Neural cell (in vitro differentiated cells): ENCODE measurements around the gene MAD2L2. TPM values are rescaled to one million over a fixed set of nuclear protein-coding genes. Genes with fewer than 3 reads are reported as not detected.

Source experiments
- H2AFZ ChIP-seq: fragments of 200-600, 300-800 bp; sonication (generic), shearing (Covaris generic); 2 replicates; pipeline ENCODE4 v1.6.0; 2014; ENCODE audit warnings: low read depth, mild to moderate bottlenecking, antibody characterized with exemption, low read length, moderate library complexity
- H3F3A ChIP-seq: fragments of 200-600 bp; shearing (Covaris generic); 2 replicates; pipeline ENCODE4 v1.6.1; 2016; ENCODE audit warnings: mild to moderate bottlenecking, moderate library complexity, mixed read lengths, antibody characterized with exemption, low read length; ENCODE audit not compliant: insufficient read depth, poor library complexity, severe bottlenecking
- H3K27ac ChIP-seq: fragments of 200-600, 300-800 bp; sonication (generic), shearing (Covaris generic); 2 replicates; pipeline ENCODE4 v1.5.1; 2014; ENCODE audit warnings: mild to moderate bottlenecking, low read length, moderate library complexity
- H3K27me3 ChIP-seq: fragments of 300-800, 200-600 bp; sonication (generic), shearing (Covaris generic); 2 replicates; pipeline ENCODE4 v1.6.0; 2014; ENCODE audit warnings: mild to moderate bottlenecking, low read depth, low read length, moderate library complexity; ENCODE audit not compliant: insufficient read depth
- H3K36me3 ChIP-seq: fragments of 300-800, 200-600 bp; sonication (generic), shearing (Covaris generic); 2 replicates; pipeline ENCODE4 v1.5.1; 2014; ENCODE audit warnings: mild to moderate bottlenecking, antibody characterized with exemption, low read length, moderate library complexity; ENCODE audit not compliant: insufficient read depth
- H3K4me2 ChIP-seq: fragments of 300-800, 200-600 bp; sonication (generic), shearing (Covaris generic); 2 replicates; pipeline ENCODE4 v1.6.0; 2014; ENCODE audit warnings: mild to moderate bottlenecking, low read length
- H3K4me3 ChIP-seq: fragments of 300-800, 200-600 bp; sonication (generic), shearing (Covaris generic); 2 replicates; pipeline ENCODE4 v1.5.1; 2014; ENCODE audit warnings: mild to moderate bottlenecking, low read length, moderate library complexity
- H3K79me2 ChIP-seq: fragments of 200-600 bp; shearing (Covaris generic); replicated peaks from 2 replicates; pipeline ENCODE4 v1.6.0; 2014; ENCODE audit warnings: mild to moderate bottlenecking, low read length, moderate library complexity; ENCODE audit not compliant: insufficient read depth
- H3K9ac ChIP-seq: fragments of 300-800, 200-600 bp; sonication (generic), shearing (Covaris generic); 2 replicates; pipeline ENCODE4 v1.6.1; 2016; ENCODE audit warnings: mild to moderate bottlenecking, low read length, mixed read lengths
- H3K9me2 ChIP-seq: fragments of 200-600 bp; shearing (Covaris generic); 2 replicates; pipeline ENCODE4 v1.6.1; 2016; ENCODE audit warnings: mild to moderate bottlenecking, low read length, mixed read lengths; ENCODE audit not compliant: insufficient read depth
- H3K9me3 ChIP-seq: fragments of 200-600, 300-800 bp; sonication (generic), shearing (Covaris generic); 2 replicates; pipeline ENCODE4 v1.6.1; 2016; ENCODE audit warnings: mild to moderate bottlenecking, mixed run types, low read length, moderate library complexity, mixed read lengths
- H4K20me1 ChIP-seq: fragments of 200-600 bp; shearing (Covaris generic); 2 replicates; pipeline ENCODE4 v1.6.1; 2016; ENCODE audit warnings: mild to moderate bottlenecking, mixed run types; ENCODE audit not compliant: insufficient read depth
- CTCF ChIP-seq: fragments of 450-650 bp; IDR thresholded peaks from 2 replicates; pipeline ENCODE4 v1.5.1; 2014; ENCODE audit warnings: antibody characterized with exemption, mild to moderate bottlenecking, moderate library complexity; ENCODE audit not compliant: poor library complexity, severe bottlenecking
- EP300 ChIP-seq: fragments of 450-650 bp; conservative IDR thresholded peaks from 2 replicates; pipeline ENCODE4 v1.6.1; 2014; ENCODE audit warnings: antibody characterized with exemption, mild to moderate bottlenecking, moderate library complexity; ENCODE audit not compliant: poor library complexity, severe bottlenecking
- EZH2 ChIP-seq: fragments of 200-600, 300-800 bp; shearing (Covaris generic), sonication (generic); IDR thresholded peaks from 2 replicates; pipeline ENCODE4 v1.6.1; 2014; ENCODE audit warnings: antibody characterized with exemption, low read length, borderline replicate concordance, mild to moderate bottlenecking; ENCODE audit not compliant: insufficient read depth, poor library complexity, severe bottlenecking
- MXI1 ChIP-seq: fragments of 450-650 bp; conservative IDR thresholded peaks from 2 replicates; pipeline ENCODE4 v1.6.1; 2014; ENCODE audit warnings: antibody characterized with exemption, mild to moderate bottlenecking; ENCODE audit not compliant: poor library complexity, severe bottlenecking
- POLR2AphosphoS5 ChIP-seq: IDR thresholded peaks from 2 replicates; pipeline ENCODE4 v1.6.1; 2012
- RAD21 ChIP-seq: fragments of 450-650 bp; conservative IDR thresholded peaks from 2 replicates; pipeline ENCODE4 v1.6.1; 2014; ENCODE audit warnings: antibody characterized with exemption, mild to moderate bottlenecking, moderate library complexity
- REST ChIP-seq: IDR thresholded peaks from 2 replicates; pipeline ENCODE4 v1.6.1; 2012; ENCODE audit warnings: borderline replicate concordance
- SMC3 ChIP-seq: fragments of 450-650 bp; conservative IDR thresholded peaks from 2 replicates; pipeline ENCODE4 v1.6.1; 2014; ENCODE audit warnings: antibody characterized with exemption, mild to moderate bottlenecking, moderate library complexity; ENCODE audit not compliant: poor library complexity
- TAF1 ChIP-seq: IDR thresholded peaks from 2 replicates; pipeline ENCODE4 v1.6.1; 2012; ENCODE audit warnings: low read depth
- polyA plus RNA-seq: library from polyadenylated mRNA; depleted of rRNA; stranded (reverse); fragments of >200 nt; gene quantifications from 2 replicates; pipeline ENCODE4 v1.2.3, GENCODE V29; 2014

The MAD2L2 gene
- polyA plus RNA-seq, 1 donor from 2014 or later: 182 TPM

- no peaks in the 10 kb centered on the region for H3K36me3 ChIP-seq
- no peaks in the 10 kb centered on the region for H3F3A ChIP-seq
- no peak overlapping the region for H3K4me2 ChIP-seq
- TF ChIP-seq REST (no peak), POLR2AphosphoS5 (no peak), MXI1 (no peak), EZH2 (no peak), RAD21 (no peak), SMC3 (no peak)
- no peaks in the 10 kb centered on the region for H3K9me2 ChIP-seq
- no peak overlapping the region for H3K27ac ChIP-seq
- no peaks in the 10 kb centered on the region for H3K9me3 ChIP-seq
- H3K4me3 ChIP-seq: no peak overlapping the region
- H3K9ac ChIP-seq: no peak overlapping the region
- H4K20me1 ChIP-seq: no peaks in the 10 kb centered on the region
- H2AFZ ChIP-seq: no peak overlapping the region
- H3K27me3 ChIP-seq: no peaks in the 10 kb centered on the region
- peaks cover under 1% of the 10 kb centered on the region for H3K79me2 ChIP-seq
Measured at GRCh38 chr1:11697893-11698210, 16.9 kb upstream of the MAD2L2 start.

GRCh38 chr1:11697188-11697892, 16.4 kb upstream of the MAD2L2 start:
- H3F3A ChIP-seq: no peaks in the 10 kb centered on the region
- no peak overlapping the region for H3K4me3 ChIP-seq
- no peaks in the 10 kb centered on the region for H3K79me2 ChIP-seq
- no peaks in the 10 kb centered on the region for H3K27me3 ChIP-seq
- H3K9me3 ChIP-seq: no peaks in the 10 kb centered on the region
- no peak overlapping the region for H2AFZ ChIP-seq
- no peaks in the 10 kb centered on the region for H3K9me2 ChIP-seq
- H3K27ac ChIP-seq: no peak overlapping the region
- H4K20me1 ChIP-seq: no peaks in the 10 kb centered on the region
- no peak overlapping the region for H3K4me2 ChIP-seq
- no peak overlapping the region for H3K9ac ChIP-seq
- TF ChIP-seq TAF1 (no peak), EZH2 (no peak), EP300 (no peak), RAD21 (no peak)
- H3K36me3 ChIP-seq: no peaks in the 10 kb centered on the region

GRCh38 chr1:11695861-11696260, 14.9 kb upstream of the MAD2L2 start:
- Histone ChIP-seq H3K79me2 (no peaks in the 10 kb centered on the region), H4K20me1 (no peaks in the 10 kb centered on the region), H3K9ac (no peak overlapping the region), H3F3A (no peaks in the 10 kb centered on the region), H3K9me2 (no peaks in the 10 kb centered on the region), H3K9me3 (no peaks in the 10 kb centered on the region), H3K36me3 (no peaks in the 10 kb centered on the region), H3K4me2 (no peak overlapping the region), H3K4me3 (no peak overlapping the region), H3K27ac (no peak overlapping the region), H3K27me3 (no peaks in the 10 kb centered on the region), H2AFZ (no peak overlapping the region)
- TF ChIP-seq POLR2AphosphoS5 (no peak), SMC3 (no peak), MXI1 (no peak), TAF1 (no peak), EZH2 (no peak), RAD21 (no peak), REST (no peak), EP300 (no peak), CTCF (no peak)
